Measurements from ENCODE around the gene CD2.

Gene CD2

DNA sequence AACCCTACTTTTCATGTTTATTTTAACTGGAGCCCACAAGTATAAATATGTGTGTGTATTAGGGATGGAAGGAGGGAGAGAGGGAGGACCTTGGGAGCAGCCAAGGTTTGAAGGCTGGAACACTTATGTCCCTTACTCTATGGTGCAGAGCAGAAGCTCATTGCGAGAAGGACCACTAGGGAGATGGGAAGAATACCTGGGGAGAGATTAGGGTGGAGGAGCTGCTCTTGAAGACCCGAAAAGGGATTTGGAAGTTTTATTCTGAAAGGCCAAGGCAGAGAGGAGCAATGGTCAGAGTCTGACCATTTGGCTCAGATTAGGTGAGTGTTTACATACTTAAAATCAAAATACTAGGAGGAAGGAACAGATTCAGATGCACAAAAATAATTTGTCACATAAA lies 8.1 kb downstream of the CD2 start:
- no peaks in the 10 kb centered on the region for H3K9me3 ChIP-seq (ENCODE audit: control insufficient read depth in 2 of 2, low read length in 2 of 2)
- H3K27ac ChIP-seq (ENCODE audit: low read length): no peak overlapping the region
- H3K4me3 ChIP-seq (ENCODE audit: low read length in 2 of 2): no peak overlapping the region

DNA sequence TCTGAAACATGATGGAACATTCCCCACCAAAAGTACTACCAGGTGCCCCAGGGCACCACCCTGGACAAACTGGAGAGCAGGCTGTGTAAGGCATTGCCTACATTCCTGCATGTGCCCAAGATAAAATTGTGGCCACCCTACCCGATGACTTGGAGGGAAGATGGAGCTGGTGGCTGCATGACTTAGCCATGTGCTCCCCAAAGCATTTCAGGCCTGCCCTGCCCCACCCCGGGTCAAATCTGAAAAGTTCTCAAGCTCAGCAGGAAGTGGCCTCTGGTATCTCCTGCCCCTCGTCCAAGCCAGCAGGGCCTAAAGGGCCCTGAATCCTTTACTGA lies 8.5 kb downstream of the CD2 start:
- Histone ChIP-seq H3K4me1 (ENCODE audit: control insufficient read depth, insufficient read depth, low read length) (peaks cover 3% of the 10 kb centered on the region), H3K27me3 (ENCODE audit: control insufficient read depth in 1 of 2, insufficient read depth in 2 of 2, low read length in 2 of 2) (no peaks in the 10 kb centered on the region), H3K9me3 (ENCODE audit: control insufficient read depth in 2 of 2, low read length in 2 of 2) (no peaks in the 10 kb centered on the region), H3K36me3 (ENCODE audit: control insufficient read depth in 2 of 2, insufficient read depth in 2 of 2, low read length in 2 of 2) (no peaks in the 10 kb centered on the region), H3K27ac (ENCODE audit: low read length) (no peak overlapping the region), H3K9ac (ENCODE audit: low read length in 2 of 2) (no peak overlapping the region), H3K4me3 (ENCODE audit: low read length in 2 of 2) (no peak overlapping the region)

More for the DNA sequence above, 8.1 kb downstream of the CD2 start:
- H3K27me3 ChIP-seq (ENCODE audit: control insufficient read depth in 1 of 2, insufficient read depth in 2 of 2, low read length in 2 of 2): no peaks in the 10 kb centered on the region
- no peaks in the 10 kb centered on the region for H3K36me3 ChIP-seq (ENCODE audit: control insufficient read depth in 2 of 2, insufficient read depth in 2 of 2, low read length in 2 of 2)
- no peak overlapping the region for H3K9ac ChIP-seq (ENCODE audit: low read length in 2 of 2)
- H3K4me1 ChIP-seq (ENCODE audit: control insufficient read depth, insufficient read depth, low read length): peaks cover 3% of the 10 kb centered on the region

DNA sequence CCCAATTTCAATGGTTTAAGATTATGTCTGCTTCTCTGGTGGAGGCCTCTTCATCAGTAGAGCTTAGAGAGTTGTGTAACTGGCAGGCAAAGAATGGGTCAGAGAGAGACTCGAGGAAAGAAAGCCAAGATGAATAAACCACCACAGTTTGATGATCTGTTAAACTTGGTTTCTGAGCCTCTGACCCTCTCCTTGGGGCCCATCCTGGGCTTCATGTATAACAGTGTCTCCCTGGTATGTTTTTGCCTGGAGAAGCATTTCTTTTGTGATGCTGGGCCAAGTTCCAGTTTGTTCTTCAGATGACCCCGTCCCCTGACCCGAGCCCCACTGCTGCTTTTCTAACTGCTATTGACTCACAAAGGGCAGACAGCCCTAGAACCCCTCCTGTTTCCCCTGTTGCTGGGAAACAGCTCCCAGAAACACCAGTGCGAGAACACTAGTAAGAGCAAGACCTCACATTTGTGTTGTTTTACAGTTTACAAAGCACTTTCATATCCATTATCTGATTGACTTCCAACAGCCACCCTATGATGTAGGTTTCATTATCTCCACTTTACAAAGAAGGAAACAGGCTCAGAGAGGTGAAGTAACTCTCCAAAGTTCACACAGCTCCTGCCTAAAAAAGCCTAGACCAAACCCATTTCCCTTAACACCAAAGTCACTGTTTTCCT lies 9.0 kb downstream of the CD2 start:
- H3K27ac ChIP-seq (ENCODE audit: low read length): peak overlapping the region; percentile 2
- H3K4me1 ChIP-seq (ENCODE audit: control insufficient read depth, insufficient read depth, low read length): peaks cover 3% of the 10 kb centered on the region
- no peak overlapping the region for H3K9ac ChIP-seq (ENCODE audit: low read length in 2 of 2)
- H3K9me3 ChIP-seq (ENCODE audit: control insufficient read depth in 2 of 2, low read length in 2 of 2): no peaks in the 10 kb centered on the region
- H3K27me3 ChIP-seq (ENCODE audit: control insufficient read depth in 1 of 2, insufficient read depth in 2 of 2, low read length in 2 of 2): no peaks in the 10 kb centered on the region
- no peak overlapping the region for H3K4me3 ChIP-seq (ENCODE audit: low read length in 2 of 2)
- H3K36me3 ChIP-seq (ENCODE audit: control insufficient read depth in 2 of 2, insufficient read depth in 2 of 2, low read length in 2 of 2): no peaks in the 10 kb centered on the region

DNA sequence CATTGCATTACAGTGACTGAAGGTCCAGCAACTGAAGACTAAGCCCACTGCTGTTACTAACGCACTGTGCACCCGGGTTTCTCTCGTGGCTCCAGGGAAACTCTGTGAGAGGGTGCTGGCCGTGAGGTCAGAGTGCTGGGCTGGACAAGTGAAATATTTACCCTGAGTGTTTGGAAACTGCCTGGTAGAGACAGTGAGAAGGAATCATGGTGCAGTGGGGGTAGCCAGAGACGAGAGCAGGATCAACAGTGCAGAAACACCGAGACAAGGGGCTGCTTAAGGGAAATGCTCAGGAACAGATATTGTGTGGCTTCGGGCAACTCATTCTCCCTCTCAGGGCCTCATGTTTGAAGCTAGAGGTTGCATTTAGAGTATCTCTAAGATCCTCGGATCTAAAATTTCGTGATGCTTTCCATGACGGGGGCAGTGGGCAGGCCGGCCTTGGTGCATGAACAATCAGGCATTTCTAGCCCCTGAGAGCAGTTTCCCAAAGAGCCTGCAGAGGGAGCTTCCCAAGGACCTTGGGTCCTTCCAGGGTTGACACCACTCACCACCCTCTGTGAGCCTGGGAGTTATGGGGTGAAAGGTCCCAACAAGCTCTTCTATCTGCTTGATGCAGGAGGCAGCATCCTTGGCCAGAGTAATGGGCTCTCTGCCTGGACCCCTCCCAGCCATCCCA lies 9.7 kb downstream of the CD2 start:
- H3K36me3 ChIP-seq (ENCODE audit: control insufficient read depth in 2 of 2, insufficient read depth in 2 of 2, low read length in 2 of 2): no peaks in the 10 kb centered on the region
- H3K4me3 ChIP-seq (ENCODE audit: low read length in 2 of 2): no peak overlapping the region
- no peak overlapping the region for H3K9ac ChIP-seq (ENCODE audit: low read length in 2 of 2)
- peaks cover 3% of the 10 kb centered on the region for H3K4me1 ChIP-seq (ENCODE audit: control insufficient read depth, insufficient read depth, low read length)
- H3K9me3 ChIP-seq (ENCODE audit: control insufficient read depth in 2 of 2, low read length in 2 of 2): no peaks in the 10 kb centered on the region
- H3K27me3 ChIP-seq (ENCODE audit: control insufficient read depth in 1 of 2, insufficient read depth in 2 of 2, low read length in 2 of 2): no peaks in the 10 kb centered on the region
- H3K27ac ChIP-seq (ENCODE audit: low read length): peak overlapping the region; percentile 2

DNA sequence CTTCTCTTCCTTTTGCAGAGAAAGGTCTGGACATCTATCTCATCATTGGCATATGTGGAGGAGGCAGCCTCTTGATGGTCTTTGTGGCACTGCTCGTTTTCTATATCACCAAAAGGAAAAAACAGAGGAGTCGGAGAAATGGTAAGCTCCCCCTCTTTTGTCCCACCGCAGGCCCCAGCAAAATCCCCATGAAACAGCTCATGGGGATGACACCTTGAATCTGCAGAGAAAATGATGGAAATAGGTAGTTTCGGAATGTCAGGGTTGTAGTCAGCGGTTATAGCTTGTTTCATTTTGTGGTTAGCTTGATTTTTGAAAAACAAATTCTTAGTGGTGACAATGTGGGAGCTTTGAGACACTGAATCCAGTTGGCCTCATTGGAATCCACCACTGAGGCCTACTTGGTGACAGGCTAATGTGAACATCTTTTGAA lies 10.3 kb downstream of the CD2 start:
- H3K36me3 ChIP-seq (ENCODE audit: control insufficient read depth in 2 of 2, insufficient read depth in 2 of 2, low read length in 2 of 2): no peaks in the 10 kb centered on the region
- H3K27ac ChIP-seq (ENCODE audit: low read length): no peak overlapping the region
- H3K27me3 ChIP-seq (ENCODE audit: control insufficient read depth in 1 of 2, insufficient read depth in 2 of 2, low read length in 2 of 2): no peaks in the 10 kb centered on the region
- H3K9ac ChIP-seq (ENCODE audit: low read length in 2 of 2): no peak overlapping the region
- H3K4me1 ChIP-seq (ENCODE audit: control insufficient read depth, insufficient read depth, low read length): peaks cover 3% of the 10 kb centered on the region
- no peaks in the 10 kb centered on the region for H3K9me3 ChIP-seq (ENCODE audit: control insufficient read depth in 2 of 2, low read length in 2 of 2)
- H3K4me3 ChIP-seq (ENCODE audit: low read length in 2 of 2): no peak overlapping the region

DNA sequence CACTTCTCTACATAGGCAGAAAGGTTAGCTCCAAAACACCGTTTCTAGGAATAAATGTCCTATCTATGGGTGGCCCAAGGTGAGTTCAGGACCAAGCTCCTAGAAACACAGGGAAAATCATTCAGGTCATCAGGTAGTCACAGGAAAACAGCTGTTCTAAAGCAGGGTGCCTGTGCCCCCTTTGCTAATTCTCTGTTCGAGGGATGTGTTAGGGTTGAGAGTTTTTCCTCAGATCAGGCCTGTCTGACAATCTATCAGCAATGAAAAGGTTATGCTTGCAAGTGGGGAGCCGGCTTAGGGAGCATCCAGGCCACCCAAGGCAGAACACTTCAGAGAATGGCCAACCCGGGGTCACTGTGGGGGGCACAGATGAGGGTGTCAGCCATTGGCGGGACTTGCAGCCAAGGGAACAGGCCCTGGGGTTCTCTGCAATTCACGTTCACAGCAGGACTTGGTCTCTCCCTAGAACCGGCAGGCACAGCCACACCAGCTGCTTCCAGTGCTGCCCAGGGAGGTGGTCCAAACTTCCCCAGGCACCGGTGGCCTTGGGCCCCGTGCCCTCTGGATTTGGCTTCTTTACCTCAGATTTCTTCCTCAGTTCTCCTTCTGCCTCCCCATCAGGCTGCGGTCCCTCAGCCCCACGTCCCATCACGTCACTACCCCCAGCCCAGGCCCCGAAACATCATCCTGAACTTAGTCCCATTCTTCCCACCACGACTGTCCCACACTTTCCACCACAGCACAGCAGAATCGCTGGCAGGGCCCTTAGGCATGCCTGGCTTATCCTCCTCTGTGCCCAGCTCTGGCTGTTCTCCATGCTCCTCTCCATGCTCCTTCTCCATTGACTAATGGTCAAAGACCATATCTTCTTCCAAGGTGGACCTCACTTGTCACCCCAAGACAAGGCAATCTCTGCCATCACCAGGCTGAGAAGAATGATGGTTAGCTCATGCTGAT lies 11.0 kb downstream of the CD2 start:
- Histone ChIP-seq H3K27ac (ENCODE audit: low read length) (no peak overlapping the region), H3K36me3 (ENCODE audit: control insufficient read depth in 2 of 2, insufficient read depth in 2 of 2, low read length in 2 of 2) (no peaks in the 10 kb centered on the region), H3K4me1 (ENCODE audit: control insufficient read depth, insufficient read depth, low read length) (peaks cover 3% of the 10 kb centered on the region), H3K9me3 (ENCODE audit: control insufficient read depth in 2 of 2, low read length in 2 of 2) (no peaks in the 10 kb centered on the region), H3K27me3 (ENCODE audit: control insufficient read depth in 1 of 2, insufficient read depth in 2 of 2, low read length in 2 of 2) (no peaks in the 10 kb centered on the region), H3K9ac (ENCODE audit: low read length in 2 of 2) (no peak overlapping the region), H3K4me3 (ENCODE audit: low read length in 2 of 2) (no peak overlapping the region)

DNA sequence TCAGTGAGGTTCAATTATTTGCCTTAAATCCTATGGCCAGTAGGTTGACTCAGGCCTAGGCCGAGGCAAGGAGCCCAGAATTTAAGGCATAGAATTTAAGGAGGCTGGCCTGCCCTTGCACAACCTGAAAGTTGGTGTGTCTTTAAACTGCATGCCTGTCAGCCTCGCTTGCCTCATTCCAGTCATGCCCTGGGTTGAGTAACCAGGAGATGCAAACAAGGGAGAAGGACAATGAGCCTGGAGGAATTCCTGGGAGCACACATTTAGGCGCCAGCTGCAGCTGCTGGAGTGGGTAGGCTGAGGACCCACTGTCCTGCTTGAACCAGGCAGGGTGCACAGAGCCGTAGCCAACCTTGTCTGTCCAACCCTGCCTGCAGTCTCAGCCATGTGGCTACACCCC lies 11.7 kb downstream of the CD2 start:
- peaks cover 3% of the 10 kb centered on the region for H3K4me1 ChIP-seq (ENCODE audit: control insufficient read depth, insufficient read depth, low read length)
- H3K27ac ChIP-seq (ENCODE audit: low read length): no peak overlapping the region
- no peaks in the 10 kb centered on the region for H3K36me3 ChIP-seq (ENCODE audit: control insufficient read depth in 2 of 2, insufficient read depth in 2 of 2, low read length in 2 of 2)
- no peak overlapping the region for H3K9ac ChIP-seq (ENCODE audit: low read length in 2 of 2)
- no peaks in the 10 kb centered on the region for H3K27me3 ChIP-seq (ENCODE audit: control insufficient read depth in 1 of 2, insufficient read depth in 2 of 2, low read length in 2 of 2)
- no peaks in the 10 kb centered on the region for H3K9me3 ChIP-seq (ENCODE audit: control insufficient read depth in 2 of 2, low read length in 2 of 2)
- H3K4me3 ChIP-seq (ENCODE audit: low read length in 2 of 2): no peak overlapping the region

DNA sequence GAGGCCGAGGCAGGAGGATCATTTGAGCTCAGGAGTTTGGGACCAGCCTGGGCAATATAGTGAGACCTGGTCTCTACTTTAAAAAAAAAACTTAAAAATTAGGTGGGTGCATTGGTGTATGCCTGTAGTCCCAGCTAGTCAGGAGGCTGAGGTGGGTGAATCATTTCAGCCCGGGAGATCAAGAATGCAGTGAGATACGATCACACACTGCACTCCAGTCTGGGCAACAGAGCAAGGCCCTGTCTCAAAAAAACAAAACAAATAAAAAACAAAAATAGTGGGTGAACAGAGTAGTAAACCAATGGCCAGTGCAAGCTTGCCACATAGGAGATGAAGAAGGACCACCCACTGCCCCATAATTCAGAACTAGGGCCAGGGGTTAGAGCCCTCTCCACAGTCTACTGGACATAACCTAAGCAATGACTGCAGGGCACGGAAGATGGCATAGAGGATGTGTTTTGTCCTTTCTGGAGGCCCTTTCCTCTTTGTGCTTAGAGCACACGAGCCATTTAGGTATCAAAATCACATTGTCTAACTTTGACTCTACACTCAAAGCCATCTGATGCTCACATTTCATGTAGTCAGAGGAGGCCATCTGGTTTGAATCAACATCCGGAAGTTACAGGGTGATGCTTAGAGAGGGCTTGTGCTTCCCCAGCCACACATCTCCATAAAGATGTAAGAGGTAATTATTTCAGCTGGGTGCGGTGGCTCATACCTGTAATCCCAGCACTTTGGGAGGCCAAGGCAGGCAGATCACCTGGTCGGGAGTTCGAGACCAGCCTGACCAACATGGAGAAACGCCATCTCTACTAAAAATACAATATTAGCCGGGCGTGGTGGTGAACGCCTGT lies 12.6 kb downstream of the CD2 start:
- H3K4me1 ChIP-seq (ENCODE audit: control insufficient read depth, insufficient read depth, low read length): peaks cover 3% of the 10 kb centered on the region
- no peak overlapping the region for H3K9ac ChIP-seq (ENCODE audit: low read length in 2 of 2)
- H3K9me3 ChIP-seq (ENCODE audit: control insufficient read depth in 2 of 2, low read length in 2 of 2): no peaks in the 10 kb centered on the region
- H3K4me3 ChIP-seq (ENCODE audit: low read length in 2 of 2): no peak overlapping the region
- H3K36me3 ChIP-seq (ENCODE audit: control insufficient read depth in 2 of 2, insufficient read depth in 2 of 2, low read length in 2 of 2): no peaks in the 10 kb centered on the region
- no peak overlapping the region for H3K27ac ChIP-seq (ENCODE audit: low read length)
- H3K27me3 ChIP-seq (ENCODE audit: control insufficient read depth in 1 of 2, insufficient read depth in 2 of 2, low read length in 2 of 2): no peaks in the 10 kb centered on the region

DNA sequence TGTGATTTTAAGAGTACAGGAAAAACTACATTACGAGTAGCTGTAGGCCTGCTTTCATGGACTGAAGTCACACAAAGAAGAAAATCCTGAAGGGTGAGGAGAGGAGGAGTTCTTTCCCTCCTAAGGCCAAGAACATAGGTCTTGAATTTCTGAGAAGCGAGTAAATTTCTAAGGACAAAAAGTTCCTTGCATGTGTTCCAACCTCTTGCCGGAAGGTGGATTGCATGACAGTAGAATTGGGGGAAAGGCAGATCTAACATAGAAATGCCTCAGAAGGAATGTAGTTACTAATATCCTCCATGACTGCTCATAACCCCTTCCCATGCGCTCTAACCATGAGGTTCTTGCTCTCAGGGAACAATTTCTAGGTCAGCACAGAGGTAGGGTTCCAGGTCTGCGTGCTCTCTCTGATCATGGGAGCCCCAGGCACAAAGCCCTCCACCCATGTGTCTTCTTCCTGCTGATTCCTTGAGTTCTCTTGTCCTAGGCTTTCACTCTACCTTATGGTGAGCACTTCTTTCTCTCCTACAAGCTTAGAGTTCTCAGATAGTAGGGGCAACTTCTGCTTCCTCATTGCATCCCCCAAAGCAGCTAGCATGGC lies 13.7 kb downstream of the CD2 start:
- H3K9ac ChIP-seq (ENCODE audit: low read length in 2 of 2): no peak overlapping the region
- H3K27me3 ChIP-seq (ENCODE audit: control insufficient read depth in 1 of 2, insufficient read depth in 2 of 2, low read length in 2 of 2): no peaks in the 10 kb centered on the region
- no peaks in the 10 kb centered on the region for H3K9me3 ChIP-seq (ENCODE audit: control insufficient read depth in 2 of 2, low read length in 2 of 2)
- H3K36me3 ChIP-seq (ENCODE audit: control insufficient read depth in 2 of 2, insufficient read depth in 2 of 2, low read length in 2 of 2): no peaks in the 10 kb centered on the region
- peaks cover under 1% of the 10 kb centered on the region for H3K4me1 ChIP-seq (ENCODE audit: control insufficient read depth, insufficient read depth, low read length)
- no peak overlapping the region for H3K27ac ChIP-seq (ENCODE audit: low read length)
- H3K4me3 ChIP-seq (ENCODE audit: low read length in 2 of 2): no peak overlapping the region

Data from stomach smooth muscle (tissue), 2 donors.